Measurements from ENCODE around the gene HNRNPA1. TPM values are rescaled to one million over a fixed set of nuclear protein-coding genes. Genes with fewer than 3 reads are reported as not detected.

The HNRNPA1 gene
- total RNA-seq, 1 experiment from 2014 or later = 670 TPM

DNA sequence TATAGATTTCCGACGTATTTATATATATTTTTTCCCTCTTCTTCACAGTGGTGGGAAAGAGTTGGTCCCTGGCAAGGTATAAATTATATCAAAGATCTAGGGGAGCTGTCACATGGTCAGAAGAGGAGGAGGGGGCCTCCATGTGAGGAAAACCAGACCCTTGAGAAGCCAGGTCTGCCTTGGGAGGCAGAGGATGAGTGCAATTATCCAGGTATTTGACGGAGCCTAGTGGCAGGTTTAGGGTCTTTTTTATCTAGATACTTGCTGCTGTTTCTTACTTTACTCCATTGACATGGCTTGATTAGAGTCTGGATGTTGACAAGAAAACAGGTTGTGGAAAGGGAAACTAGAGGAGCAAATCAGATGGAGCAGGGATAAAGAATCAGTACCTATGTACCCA is 49.9 kb downstream of the HNRNPA1 start:
- DNase-seq (ENCODE audit: extremely low read depth, low read depth) = no peak

DNA sequence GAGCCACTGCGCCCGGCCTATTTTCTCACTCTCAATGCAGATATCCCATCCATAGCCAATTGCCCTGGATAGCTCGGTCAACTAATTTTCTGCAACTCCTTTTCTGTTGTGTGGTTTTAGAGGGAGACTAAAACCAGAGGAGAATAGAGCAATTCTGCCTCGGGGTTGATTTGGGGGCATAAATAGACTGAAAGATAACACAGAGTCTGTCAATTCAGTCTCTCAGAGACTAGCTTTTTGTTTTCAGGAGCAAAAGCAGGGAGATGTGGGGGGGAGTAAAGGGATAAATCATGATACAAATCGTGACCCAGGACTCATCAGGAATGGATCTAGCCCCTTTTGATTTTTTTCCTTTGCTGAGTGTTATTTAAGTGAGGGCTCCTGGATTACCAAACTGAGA is 50.9 kb downstream of the HNRNPA1 start:
- no peak for DNase-seq (ENCODE audit: extremely low read depth, low read depth)

DNA sequence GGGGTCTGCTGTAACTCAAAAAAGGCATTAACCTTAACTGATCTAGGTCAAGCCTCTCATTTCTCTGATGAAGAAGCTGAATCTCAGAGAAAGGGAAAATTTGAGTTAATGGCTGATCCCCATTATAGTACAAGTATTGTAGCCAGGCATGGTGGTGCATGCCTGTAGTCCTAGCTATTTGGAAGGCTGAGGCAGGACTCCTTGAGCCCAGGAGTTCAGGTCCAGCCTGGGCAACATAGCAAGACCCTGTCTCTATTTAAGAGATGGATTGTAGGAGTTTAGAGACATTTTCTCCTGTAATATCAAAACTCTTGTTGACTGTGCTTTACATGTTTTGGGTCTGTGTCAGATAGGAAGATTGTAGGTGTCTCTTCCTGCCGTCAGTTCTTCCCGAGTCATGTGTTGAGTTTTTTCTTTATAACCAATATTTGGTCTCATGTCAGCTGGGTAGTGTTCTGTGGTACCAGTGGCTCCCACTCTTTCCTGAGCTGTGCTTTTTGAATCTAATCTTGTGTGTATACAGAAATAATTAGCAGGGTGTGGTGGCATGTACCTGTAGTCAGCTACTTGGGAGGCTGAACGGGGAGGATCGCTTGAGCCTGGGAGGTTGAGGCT is 53.0 kb downstream of the HNRNPA1 start:
- no peak for DNase-seq (ENCODE audit: extremely low read depth, low read depth)

Small RNA genes within 50 kb of the gene (small RNA-seq; reads per million reads assigned to genes)
- 0 reads per million in 2 experiments for gene RN7SL390P
- 0 reads per million in 2 experiments for gene RNU6-950P

Other genes starting within 250 kb of the HNRNPA1 start
- 0.07 and 0.20 TPM in 2 replicates for gene HOXC5, start 247.7 kb upstream of the HNRNPA1 start, total RNA-seq (2014; rRNA removed; shearing (Covaris generic))
- 0.12 TPM in 1 of 2 replicates, not detected in the other for gene HOXC4, start 226.9 kb upstream of the HNRNPA1 start, total RNA-seq (2014; rRNA removed; shearing (Covaris generic))
- gene SMUG1, start 91.7 kb upstream of the HNRNPA1 start, total RNA-seq (2014; rRNA removed; shearing (Covaris generic)) = 44.2 and 49.8 TPM in 2 replicates
- 41.6 and 48.5 TPM in 2 replicates for gene CBX5, start 604 bp upstream of the HNRNPA1 start, total RNA-seq (2014; rRNA removed; shearing (Covaris generic))
- gene NFE2, start 20.3 kb downstream of the HNRNPA1 start, total RNA-seq (2014; rRNA removed; shearing (Covaris generic)) = 0.69 and 0.72 TPM in 2 replicates
- 293 and 294 TPM in 2 replicates for gene COPZ1, start 44.4 kb downstream of the HNRNPA1 start, total RNA-seq (2014; rRNA removed; shearing (Covaris generic))
- not detected in 2 replicates for gene GPR84, start 83.8 kb downstream of the HNRNPA1 start, total RNA-seq (2014; rRNA removed; shearing (Covaris generic))
- 5.3 and 5.5 TPM in 2 replicates for gene ZNF385A, start 104.0 kb downstream of the HNRNPA1 start, total RNA-seq (2014; rRNA removed; shearing (Covaris generic))
- gene ITGA5, start 138.5 kb downstream of the HNRNPA1 start, total RNA-seq (2014; rRNA removed; shearing (Covaris generic)) = 31.2 and 36.1 TPM in 2 replicates
- not detected in 2 replicates for gene GTSF1, start 192.9 kb downstream of the HNRNPA1 start, total RNA-seq (2014; rRNA removed; shearing (Covaris generic))
- gene NCKAP1L, start 217.0 kb downstream of the HNRNPA1 start, total RNA-seq (2014; rRNA removed; shearing (Covaris generic)) = not detected in 2 replicates